SK-N-SH (cell line): ENCODE results near the gene RND2. TPM values are rescaled to one million over a fixed set of nuclear protein-coding genes. Genes with fewer than 3 reads are reported as not detected.

ENCODE experiments used
- CTCF ChIA-PET: fragments of 300-600, 350-600 bp; formaldehyde crosslinking; extraction: SDS; loops from one replicate; lab custom pipeline; 2021; lab: Yijun Ruan, JAX
- POLR2A ChIA-PET: fragments of 350-600 bp; sonication (Branson Sonifier 250); formaldehyde crosslinking; extraction: SDS; loops from one replicate; lab custom pipeline; 2020; ENCODE audit warnings: antibody characterized with exemption, inconsistent platforms; lab: Yijun Ruan, JAX
- DNase-seq: peaks from one replicate; pipeline ENCODE4 v3.0.0; 2012
- H2AFZ ChIP-seq: fragments of 200-600 bp; sonication (generic); 2 replicates; pipeline ENCODE4 v1.8.1; 2016; ENCODE audit warnings: antibody characterized with exemption, mild to moderate bottlenecking, low read depth
- H3F3A ChIP-seq: fragments of 200-600 bp; sonication (generic); replicated peaks from 2 replicates; pipeline ENCODE3; 2016; ENCODE audit warnings: antibody characterized with exemption, mild to moderate bottlenecking; ENCODE audit not compliant: insufficient read depth
- H3K27ac ChIP-seq, 2 experiments: fragments of 200-500 bp in 1 of 2; fragments of 200-600 bp in 1 of 2; sonication (Bioruptor generic) in 1 of 2; sonication (generic), shearing (Covaris generic) in 1 of 2; 2 replicates each; pipeline versions ENCODE4 v1.5.1 to v1.6.1; 2014 to 2016; ENCODE audit warnings: low read depth in 2 of 2, inconsistent platforms in 1 of 2, low read length in 1 of 2, mild to moderate bottlenecking in 1 of 2, mixed read lengths in 1 of 2
- H3K27me3 ChIP-seq: fragments of 200-600 bp; sonication (generic), shearing (Covaris generic); 2 replicates; pipeline ENCODE4 v1.6.1; 2016; ENCODE audit warnings: mixed run types; ENCODE audit not compliant: insufficient read depth
- H3K36me3 ChIP-seq, 2 experiments: fragments of 200-500 bp in 1 of 2; fragments of 200-600 bp in 1 of 2; sonication (Bioruptor generic) in 1 of 2; sonication (generic) in 1 of 2; replicated peaks in 1 of 2; 2 replicates each; pipeline versions ENCODE3 to v1.5.1; 2014 to 2016; ENCODE audit warnings: low read length in 1 of 2, mild to moderate bottlenecking in 1 of 2; ENCODE audit not compliant: insufficient read depth in 2 of 2, control insufficient read depth in 1 of 2
- H3K4me1 ChIP-seq, 2 experiments: fragments of 200-500 bp in 1 of 2; fragments of 200-600 bp in 1 of 2; sonication (Bioruptor generic) in 1 of 2; sonication (generic), shearing (Covaris generic) in 1 of 2; 2 replicates each; pipeline versions ENCODE4 v1.5.1 to v1.6.1; 2014 to 2016; ENCODE audit warnings: low read depth in 1 of 2, low read length in 1 of 2, mixed run types in 1 of 2; ENCODE audit not compliant: insufficient read depth in 2 of 2, control insufficient read depth in 1 of 2
- H3K4me2 ChIP-seq: fragments of 200-600 bp; sonication (generic), shearing (Covaris generic); 2 replicates; pipeline ENCODE4 v1.6.1; 2017; ENCODE audit warnings: mixed run types
- H3K4me3 ChIP-seq, 2 experiments: fragments of 200-500 bp in 1 of 2; fragments of 200-600 bp in 1 of 2; sonication (Bioruptor generic) in 1 of 2; sonication (generic), shearing (Covaris generic) in 1 of 2; 2 replicates each; pipeline versions ENCODE4 v1.5.1 to v1.8.1; 2014 to 2016; ENCODE audit warnings: low read depth in 2 of 2, inconsistent platforms in 1 of 2, low read length in 1 of 2, mild to moderate bottlenecking in 1 of 2, mixed read lengths in 1 of 2, moderate library complexity in 1 of 2
- H3K79me2 ChIP-seq: fragments of 200-600 bp; sonication (generic); 2 replicates; pipeline ENCODE4 v1.8.1; 2017; ENCODE audit warnings: mild to moderate bottlenecking; ENCODE audit not compliant: insufficient read depth
- H3K9ac ChIP-seq: fragments of 200-600 bp; sonication (generic); 2 replicates; pipeline ENCODE4 v1.6.1; 2017; ENCODE audit warnings: mixed run types
- H3K9me2 ChIP-seq: fragments of 200-600 bp; sonication (generic); 2 replicates; pipeline ENCODE4 v1.6.1; 2017; ENCODE audit warnings: mixed run types
- H3K9me3 ChIP-seq: fragments of 200-600 bp; sonication (generic); 2 replicates; pipeline ENCODE4 v1.6.1; 2017; ENCODE audit warnings: mixed run types, mild to moderate bottlenecking, moderate library complexity
- H4K20me1 ChIP-seq: fragments of 200-600 bp; sonication (generic); 2 replicates; pipeline ENCODE4 v1.6.1; 2017; ENCODE audit warnings: mild to moderate bottlenecking, mixed run types; ENCODE audit not compliant: insufficient read depth
- MEF2A ChIP-seq: IDR thresholded peaks from 2 replicates; pipeline ENCODE4 v1.4.0; 2012; ENCODE audit warnings: low read depth, borderline replicate concordance
- MXI1 ChIP-seq: IDR thresholded peaks from 2 replicates; pipeline ENCODE4 v1.6.1; 2012; ENCODE audit warnings: mild to moderate bottlenecking, low read depth, low read length, improper control_type of control experiment
- RFX5 ChIP-seq: IDR thresholded peaks from 2 replicates; pipeline ENCODE4 v1.6.1; 2012; ENCODE audit warnings: mild to moderate bottlenecking, improper control_type of control experiment, low read length
- TEAD4 ChIP-seq: IDR thresholded peaks from 2 replicates; pipeline ENCODE4 v1.4.0; 2012; ENCODE audit warnings: mild to moderate bottlenecking, borderline replicate concordance; ENCODE audit not compliant: insufficient read depth
- WGBS: methylation state at CpG from one replicate; pipeline ENCODE4 v1.1.6; 2017; ENCODE audit warnings: low lambda C conversion rate; 5-methylcytosine and 5-hydroxymethylcytosine counted together
- polyA plus RNA-seq, 3 experiments: library from polyadenylated mRNA; depleted of rRNA; stranded (reverse); fragments of >200 nt; gene quantifications; 2 replicates each; pipeline ENCODE4 v1.2.3, GENCODE V29; 2012
- TF ChIP-seq, protein P1 (sequence below): IDR thresholded peaks from 2 replicates; pipeline ENCODE4; 2012

Gene RND2
- polyA plus RNA-seq, 1 of the 3 experiments (the other 2 are of a cell fraction), result 8.9 TPM

DNA sequence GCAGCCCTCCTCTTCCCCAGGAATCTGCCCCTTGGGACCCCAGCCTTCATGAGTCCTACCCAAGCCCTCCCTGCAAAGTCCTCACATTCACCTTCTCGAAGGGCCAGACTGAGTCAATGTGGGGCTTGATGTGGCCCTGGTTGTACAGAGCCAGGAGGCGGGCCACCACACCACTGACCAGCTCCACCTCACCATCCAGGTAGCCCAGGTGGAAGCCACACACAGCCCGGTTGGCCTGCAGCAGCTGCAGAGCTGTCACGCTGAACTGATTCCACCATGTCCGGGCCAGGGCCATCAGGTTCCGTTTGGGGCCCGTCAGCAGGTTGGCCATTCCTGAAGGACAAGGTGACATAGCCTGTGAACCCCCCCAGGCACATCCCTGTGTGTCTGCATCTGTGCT lies 8.8 kb upstream of the RND2 start:
- Histone ChIP-seq H3K9ac (no peak overlapping the region), H3K9me2 (no peaks in the 10 kb centered on the region), H3K4me2 (no peak overlapping the region), H3K79me2 (peaks cover 24% of the 10 kb centered on the region), H2AFZ (no peak overlapping the region), H3F3A (no peaks in the 10 kb centered on the region), H3K4me3 (no peak overlapping the region), H4K20me1 (0 out of 2 replicates have a peak, but pooled peaks cover 6% of the 10 kb centered on the region), H3K27ac (no peak overlapping the region), H3K9me3 (no peaks in the 10 kb centered on the region)
- DNase-seq, result no peak
- TF ChIP-seq, protein P1, sequence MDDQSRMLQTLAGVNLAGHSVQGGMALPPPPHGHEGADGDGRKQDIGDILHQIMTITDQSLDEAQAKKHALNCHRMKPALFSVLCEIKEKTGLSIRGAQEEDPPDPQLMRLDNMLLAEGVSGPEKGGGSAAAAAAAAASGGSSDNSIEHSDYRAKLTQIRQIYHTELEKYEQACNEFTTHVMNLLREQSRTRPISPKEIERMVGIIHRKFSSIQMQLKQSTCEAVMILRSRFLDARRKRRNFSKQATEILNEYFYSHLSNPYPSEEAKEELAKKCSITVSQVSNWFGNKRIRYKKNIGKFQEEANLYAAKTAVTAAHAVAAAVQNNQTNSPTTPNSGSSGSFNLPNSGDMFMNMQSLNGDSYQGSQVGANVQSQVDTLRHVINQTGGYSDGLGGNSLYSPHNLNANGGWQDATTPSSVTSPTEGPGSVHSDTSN, result no peak
- TF ChIP-seq, all 33 proteins: peak for 0
- peaks cover 15 to 29% of the 10 kb centered on the region in 2 experiments for H3K36me3 ChIP-seq
- H3K4me1 ChIP-seq, result peaks cover 0 to 26% of the 10 kb centered on the region in 2 experiments; a peak in 2 of 4 replicates
- ChIA-PET POLR2A (no interaction called here), CTCF (no interaction called here)
- no peaks in the 10 kb centered on the region for H3K27me3 ChIP-seq
- 80% methylated on average over 1 of the region's 7 CpGs for WGBS

DNA sequence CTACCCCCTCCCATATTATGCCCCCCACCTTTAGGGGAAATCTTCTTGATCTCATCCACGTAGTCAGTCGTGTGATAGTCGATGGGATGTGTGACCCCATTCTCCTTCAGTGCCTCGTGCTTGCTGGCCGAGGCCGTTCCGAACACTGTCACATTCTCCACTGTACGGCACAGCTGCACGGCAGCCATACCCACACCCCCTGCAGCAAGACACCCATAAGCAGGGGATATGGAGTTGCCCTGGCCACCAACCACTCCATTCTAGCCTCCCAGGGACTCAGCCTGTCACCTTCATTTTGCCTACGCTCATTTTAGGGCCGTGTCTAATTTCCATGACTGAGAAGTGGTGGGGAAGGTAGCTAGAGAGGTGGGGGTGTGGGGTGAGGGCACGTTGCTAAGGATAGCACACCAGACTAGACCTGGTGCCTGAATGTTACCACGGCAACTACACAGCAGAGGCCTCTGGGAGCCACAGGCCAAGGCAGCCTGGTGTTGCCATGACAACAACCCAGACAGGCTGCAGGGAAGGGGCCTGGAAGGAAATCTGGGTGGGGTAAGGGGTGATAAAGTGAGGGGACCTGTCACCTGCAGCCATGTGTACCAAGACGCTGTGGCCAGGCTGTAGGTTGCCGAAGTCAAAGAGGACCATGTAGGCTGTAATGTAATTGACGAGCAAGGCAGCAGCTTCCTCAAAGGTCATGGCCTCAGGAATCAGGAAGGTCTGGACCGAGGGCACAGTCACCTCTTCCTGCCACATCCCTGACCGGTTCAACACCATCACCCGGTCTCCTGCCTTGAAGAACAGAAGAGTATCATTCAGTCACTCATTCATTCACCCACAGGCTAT lies 6.8 kb upstream of the RND2 start:
- CTCF ChIA-PET, result interaction anchor here (0.7 to 2.4 kb wide), 3 partner anchors 11 to 19 kb away, joined by 3 to 9 read pairs (median 3); partner anchors contain the start of gene RPL27
- TF ChIP-seq MEF2A (no peak), MXI1 (peak; percentile 85), RFX5 (peak; percentile 87)
- H3F3A ChIP-seq, result no peaks in the 10 kb centered on the region
- H3K9me2 ChIP-seq, result no peaks in the 10 kb centered on the region
- DNase-seq, result peak; percentile 82
- no peak overlapping the region for H3K4me2 ChIP-seq
- 80% methylated on average over 19 of the region's 19 CpGs for WGBS
- H3K4me1 ChIP-seq, result peaks cover 0 to 26% of the 10 kb centered on the region in 2 experiments; a peak in 2 of 4 replicates
- no peaks in the 10 kb centered on the region for H3K27me3 ChIP-seq
- H3K9me3 ChIP-seq, result no peaks in the 10 kb centered on the region
- no peak overlapping the region for H3K9ac ChIP-seq
- H4K20me1 ChIP-seq, result 0 out of 2 replicates have a peak, but pooled peaks cover 6% of the 10 kb centered on the region
- no peak overlapping the region for H3K4me3 ChIP-seq
- H2AFZ ChIP-seq, result no peak overlapping the region
- H3K27ac ChIP-seq, result peak overlapping the region in 1 of 2 experiments; percentile 85; a peak in 2 of 4 replicates
- H3K79me2 ChIP-seq, result peaks cover 31% of the 10 kb centered on the region
- peaks cover 15 to 29% of the 10 kb centered on the region in 2 experiments for H3K36me3 ChIP-seq
- POLR2A ChIA-PET, result interaction anchor here (0.7 to 1.5 kb wide), 2 partner anchors 16 to 20 kb away, joined by 3 to 7 read pairs; partner anchors contain the start of gene RPL27

DNA sequence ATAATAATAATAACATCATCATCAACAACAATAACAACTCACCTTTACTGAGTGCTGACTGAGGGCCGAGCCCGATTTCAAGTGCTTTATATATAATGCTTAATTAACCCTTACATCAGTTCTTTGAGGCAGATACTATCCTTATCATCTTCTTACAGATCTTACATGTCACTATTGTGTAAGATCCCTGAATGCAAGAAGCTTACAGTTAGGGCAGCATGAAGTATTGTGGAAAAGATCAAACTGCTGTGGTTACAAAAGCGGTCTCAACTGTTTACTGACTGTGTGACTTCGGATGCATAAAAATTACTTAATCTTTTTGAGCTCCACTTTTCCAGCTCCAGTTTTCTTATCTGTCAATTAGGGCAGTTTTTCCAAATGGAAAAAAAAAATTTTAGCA lies 6.1 kb upstream of the RND2 start:
- DNase-seq, result no peak

More for the DNA sequence above, 6.1 kb upstream of the RND2 start:
- WGBS, result 91% methylated on average over 4 of the region's 4 CpGs
- Histone ChIP-seq H3K27me3 (no peaks in the 10 kb centered on the region), H4K20me1 (0 out of 2 replicates have a peak, but pooled peaks cover 6% of the 10 kb centered on the region), H3K4me2 (no peak overlapping the region), H3K79me2 (peaks cover 31% of the 10 kb centered on the region), H3K36me3 (peaks cover 15 to 28% of the 10 kb centered on the region in 2 experiments), H3K9ac (no peak overlapping the region), H3K27ac (peak overlapping the region in 1 of 2 experiments; percentile 85; a peak in 2 of 4 replicates), H3K9me2 (no peaks in the 10 kb centered on the region), H3F3A (no peaks in the 10 kb centered on the region), H3K9me3 (no peaks in the 10 kb centered on the region), H3K4me1 (peaks cover 0 to 26% of the 10 kb centered on the region in 2 experiments; a peak in 2 of 4 replicates), H2AFZ (no peak overlapping the region), H3K4me3 (no peak overlapping the region)
- ChIA-PET POLR2A (interaction anchor here (1.5 kb wide), 1 partner anchor 21 kb away, joined by 7 read pairs; the partner anchor contains the start of gene RPL27), CTCF (interaction anchor here (2.4 kb wide), 1 partner anchor 20 kb away, joined by 9 read pairs; the partner anchor contains the start of gene RPL27)
- no peak for TF ChIP-seq TEAD4
